Body of pancreas (tissue), 4 donors: Measurements from ENCODE around the gene MGAT4A. TPM values are rescaled to one million over a fixed set of nuclear protein-coding genes. Genes with fewer than 3 reads are reported as not detected.

Source experiments
- ATAC-seq: fragments of 150-250 bp; one replicate; pipeline ENCODE4 v1.9.1; 2016
- DNase-seq, 4 donors: peaks; one replicate each; pipeline ENCODE4 v3.0.0-alpha.2; 2019
- H3K27ac ChIP-seq, 4 donors: fragments of 200-600 bp; sonication (generic); 1 replicate in 3 of 4; 2 replicates in 1 of 4; pipeline versions ENCODE4 v1.5.1 to v1.6.1; 2016 to 2019; ENCODE audit warnings: mild to moderate bottlenecking in 1 of 4, mixed read lengths in 1 of 4, moderate library complexity in 1 of 4
- H3K27me3 ChIP-seq, 2 donors: fragments of 200-600 bp; sonication (generic); one replicate each; pipeline ENCODE4 v1.6.0; 2016; ENCODE audit warnings: mild to moderate bottlenecking in 1 of 2
- H3K36me3 ChIP-seq, 2 donors: fragments of 200-600 bp; sonication (generic); replicated peaks in 1 of 2; 2 replicates each; pipeline ENCODE4 v1.5.1; 2016; ENCODE audit warnings: low read depth in 2 of 2; ENCODE audit not compliant: insufficient read depth in 1 of 2
- H3K4me1 ChIP-seq: fragments of 200-600 bp; sonication (generic); one replicate; pipeline ENCODE4 v1.6.0; 2016
- H3K4me3 ChIP-seq, 2 donors: fragments of 200-600 bp; sonication (generic); 1 replicate in 1 of 2; 2 replicates in 1 of 2; pipeline ENCODE4 v1.5.1; 2016 to 2019
- H3K9me3 ChIP-seq, 3 donors: fragments of 200-600 bp; sonication (generic); 1 replicate in 2 of 3; 2 replicates in 1 of 3; pipeline ENCODE4 v1.5.1; 2016
- CTCF ChIP-seq, 7 experiments: fragments of 450-650 bp in 4 of 7; fragments of 200-600 bp in 3 of 7; sonication (generic) in 3 of 7; IDR thresholded peaks; one replicate each; pipeline ENCODE4 v1.5.1; 2016 to 2019; ENCODE audit warnings: antibody characterized with exemption in 7 of 7
- POLR2A ChIP-seq, 3 donors: fragments of 450-650 bp; IDR thresholded peaks; one replicate each; pipeline ENCODE4 v1.6.1; 2016; ENCODE audit warnings: antibody characterized with exemption in 3 of 3, mild to moderate bottlenecking in 2 of 3
- WGBS, 2 donors: methylation state at CpG; one replicate each; pipeline ENCODE4 v1.1.5; 2017; 5-methylcytosine and 5-hydroxymethylcytosine counted together
- intact Hi-C: fragments of 100-400 bp; cut with DNase I; formaldehyde crosslinking; loops from one replicate; pipeline ENCODE4 v1.15.1; 2023
- total RNA-seq, 2 donors: library from RNA; depleted of rRNA; stranded (reverse); fragments of >200 nt; gene quantifications; one replicate each; pipeline ENCODE4 v1.1.0, GENCODE V29; 2016

MGAT4A gene
- total RNA-seq, 2 donors from 2014 or later: 40.5 to 72.4 TPM

- Histone ChIP-seq H3K27me3 (no peaks in the 10 kb centered on the region), H3K4me3 (no peak overlapping the region), H3K36me3 (no peaks in the 10 kb centered on the region), H3K27ac (peak overlapping the region in 2 of 4 donors; percentile 7 to 48), H3K4me1 (peaks cover 46% of the 10 kb centered on the region), H3K9me3 (no peaks in the 10 kb centered on the region)
- ATAC-seq (no peak), DNase-seq (no peak)
- TF ChIP-seq POLR2A (IDR thresholded peaks at IDR 0.05): no peak
- TF ChIP-seq CTCF (IDR thresholded peaks at IDR 0.05): no peak
- intact Hi-C loops: no loop called here
- 55 to 57% methylated on average over 2 of the region's 2 CpGs for WGBS, 2 donors
Measured at GRCh38 chr2:98734823-98735260, 3.9 kb upstream of the MGAT4A start.

- ATAC-seq (no peak), DNase-seq (no peak)
- Histone ChIP-seq H3K27ac (peak overlapping the region in 2 of 4 donors; percentile 34 to 48), H3K27me3 (no peaks in the 10 kb centered on the region), H3K4me3 (no peak overlapping the region), H3K36me3 (no peaks in the 10 kb centered on the region), H3K9me3 (no peaks in the 10 kb centered on the region), H3K4me1 (peaks cover 46% of the 10 kb centered on the region)
- intact Hi-C loops: no loop called here
- TF ChIP-seq POLR2A (IDR thresholded peaks at IDR 0.05): no peak
- no peak for TF ChIP-seq CTCF (IDR thresholded peaks at IDR 0.05)
- 64 to 86% methylated on average over 3 of the region's 3 CpGs for WGBS, 2 donors
Measured at GRCh38 chr2:98734162-98734561, 3.2 kb upstream of the MGAT4A start.

GRCh38 chr2:98732430-98733051 lies 1.6 kb upstream of the MGAT4A start:
- H3K9me3 ChIP-seq: no peaks in the 10 kb centered on the region
- no peak for ATAC-seq
- intact Hi-C loops: no loop called here
- H3K4me1 ChIP-seq: peaks cover 43% of the 10 kb centered on the region
- 45 to 57% methylated on average over 8 of the region's 8 CpGs for WGBS, 2 donors
- no peaks in the 10 kb centered on the region for H3K36me3 ChIP-seq
- H3K4me3 ChIP-seq: no peak overlapping the region
- TF ChIP-seq CTCF (IDR thresholded peaks at IDR 0.05): no peak
- TF ChIP-seq POLR2A (IDR thresholded peaks at IDR 0.05): no peak
- DNase-seq: no peak
- peak overlapping the region; percentile 68 to 97 (median 90) for H3K27ac ChIP-seq
- H3K27me3 ChIP-seq: no peaks in the 10 kb centered on the region

GRCh38 chr2:98731894-98732349 lies 990 bp upstream of the MGAT4A start:
- DNase-seq (no peak), ATAC-seq (no peak)
- Histone ChIP-seq H3K36me3 (no peaks in the 10 kb centered on the region), H3K9me3 (no peaks in the 10 kb centered on the region), H3K4me3 (peak overlapping the region; percentile 20 to 44), H3K27me3 (no peaks in the 10 kb centered on the region), H3K4me1 (peaks cover 43% of the 10 kb centered on the region), H3K27ac (peak overlapping the region; percentile 68 to 97 (median 90))
- no peak for TF ChIP-seq POLR2A (IDR thresholded peaks at IDR 0.05)
- no peak for TF ChIP-seq CTCF (IDR thresholded peaks at IDR 0.05)
- intact Hi-C loops: no loop called here
- 13 to 14% methylated on average over 6 of the region's 6 CpGs for WGBS, 2 donors

- Histone ChIP-seq H3K36me3 (no peaks in the 10 kb centered on the region), H3K27ac (peak overlapping the region; percentile 83 to 93 (median 90)), H3K4me1 (peaks cover 47% of the 10 kb centered on the region), H3K4me3 (peak overlapping the region; percentile 60 to 64), H3K27me3 (no peaks in the 10 kb centered on the region), H3K9me3 (no peaks in the 10 kb centered on the region)
- intact Hi-C loops: no loop called here
- peak; percentile 61 to 70 (median 64) for DNase-seq
- TF ChIP-seq POLR2A (IDR thresholded peaks at IDR 0.05) (no peak), CTCF (IDR thresholded peaks at IDR 0.05) (peak in 3 of 7 experiments; percentile 12 to 38 (median 22))
- peak; percentile 69 for ATAC-seq
- 2% methylated on average over 11 of the region's 56 CpGs; no CpG with 5 or more reads in 1 of the 2 donors for WGBS, 2 donors
Measured at GRCh38 chr2:98730707-98731040, 258 bp downstream of the MGAT4A start.
